HG02885 (cell line): ENCODE results near the gene UNC5A.

Experiments used
- ATAC-seq: cut with Tn5 transposase; IDR thresholded peaks from one replicate; pipeline ENCODE4 v1.9.1; 2021; ENCODE audit warnings: mild to moderate bottlenecking; ENCODE audit not compliant: unreplicated experiment, poor library complexity

Gene UNC5A

DNA sequence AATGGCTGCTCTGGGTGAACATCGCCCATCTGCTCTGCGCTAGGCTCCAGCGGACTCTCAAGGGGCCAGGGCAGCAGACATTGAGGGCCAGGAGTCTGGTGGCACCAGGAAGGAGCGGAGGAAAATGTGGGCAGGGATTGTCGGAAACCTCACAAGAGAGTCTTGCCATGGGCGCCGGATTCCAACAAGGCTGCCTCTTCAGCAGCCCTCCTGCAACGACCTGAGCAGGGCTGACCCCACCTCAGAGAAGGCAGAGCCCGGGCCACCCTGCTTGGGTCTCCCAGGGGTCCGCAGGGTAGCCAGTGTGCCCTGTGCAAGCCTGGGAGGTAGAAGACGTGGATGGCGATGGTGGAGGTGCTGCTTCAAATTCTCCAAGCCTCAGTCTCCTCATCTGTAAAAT, 11.4 kb upstream of the UNC5A start:
- no peak for ATAC-seq

DNA sequence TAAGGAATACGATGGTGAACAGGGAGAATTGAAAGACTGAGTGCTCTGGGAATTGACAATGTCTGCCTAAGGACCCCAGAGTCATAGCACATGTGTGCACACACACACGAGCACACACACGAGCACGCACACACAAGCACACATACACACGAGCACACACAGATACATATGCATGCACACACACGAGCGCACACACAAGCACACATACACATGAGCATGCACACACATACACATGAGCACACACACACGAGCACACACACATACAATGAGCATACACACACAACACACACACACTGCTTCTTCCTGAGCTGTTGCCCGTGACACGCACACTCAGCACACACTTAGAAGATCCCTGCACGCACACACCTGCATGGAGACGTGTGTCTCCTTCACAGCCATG, 10.9 kb upstream of the UNC5A start:
- no peak for ATAC-seq

DNA sequence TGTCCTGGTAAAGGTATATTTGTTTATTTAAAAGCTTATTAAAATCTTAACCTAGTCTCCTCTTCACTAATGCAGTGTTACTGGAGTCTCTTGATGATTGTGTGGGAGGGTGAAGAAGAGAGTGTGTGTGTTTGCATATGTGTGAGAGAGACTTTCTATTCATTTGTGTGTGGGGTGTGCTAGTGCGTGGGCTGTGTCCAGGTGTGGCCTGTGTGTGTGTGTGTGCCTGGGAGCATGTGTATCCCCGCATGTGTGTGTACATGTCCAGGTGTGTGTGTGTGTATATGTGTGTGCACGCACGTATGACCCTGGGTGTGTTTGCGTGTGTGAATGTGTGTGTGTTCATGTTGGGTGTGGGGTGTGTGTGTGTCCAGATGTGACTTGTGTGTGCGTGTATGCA, 10.3 kb upstream of the UNC5A start:
- ATAC-seq = no peak

DNA sequence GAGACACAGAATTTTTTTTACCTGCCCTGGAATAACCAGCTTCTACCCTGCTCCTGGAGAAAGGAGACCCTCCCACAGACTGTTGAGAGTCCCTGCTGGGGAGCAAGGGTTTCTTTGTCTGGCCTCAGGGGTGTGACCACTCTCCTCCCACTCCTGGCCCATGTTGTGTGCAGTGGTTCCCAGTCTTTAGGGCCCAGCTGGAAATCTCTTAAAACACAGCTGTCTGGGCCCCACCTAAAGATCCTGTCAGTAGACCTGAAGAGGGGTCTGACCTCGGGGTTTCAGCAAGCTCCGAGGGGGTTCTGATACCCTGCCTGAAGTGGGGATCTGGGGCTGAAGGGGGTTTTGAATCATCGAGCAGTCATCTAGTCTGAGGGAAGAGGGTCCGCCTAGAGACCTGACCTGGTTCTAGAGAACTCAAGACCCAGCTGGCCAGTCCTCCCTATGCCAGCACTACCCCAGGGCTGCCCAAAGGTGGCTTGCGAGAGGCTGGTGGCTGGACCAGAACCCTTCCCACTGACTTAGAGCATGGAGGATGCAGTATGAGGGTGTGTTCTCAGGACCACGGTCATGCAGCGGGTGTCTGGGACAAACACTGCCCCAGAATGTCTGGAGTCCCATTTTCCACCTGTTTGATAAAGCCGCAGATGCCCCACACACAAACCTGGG, 8.1 kb upstream of the UNC5A start:
- ATAC-seq = no peak

DNA sequence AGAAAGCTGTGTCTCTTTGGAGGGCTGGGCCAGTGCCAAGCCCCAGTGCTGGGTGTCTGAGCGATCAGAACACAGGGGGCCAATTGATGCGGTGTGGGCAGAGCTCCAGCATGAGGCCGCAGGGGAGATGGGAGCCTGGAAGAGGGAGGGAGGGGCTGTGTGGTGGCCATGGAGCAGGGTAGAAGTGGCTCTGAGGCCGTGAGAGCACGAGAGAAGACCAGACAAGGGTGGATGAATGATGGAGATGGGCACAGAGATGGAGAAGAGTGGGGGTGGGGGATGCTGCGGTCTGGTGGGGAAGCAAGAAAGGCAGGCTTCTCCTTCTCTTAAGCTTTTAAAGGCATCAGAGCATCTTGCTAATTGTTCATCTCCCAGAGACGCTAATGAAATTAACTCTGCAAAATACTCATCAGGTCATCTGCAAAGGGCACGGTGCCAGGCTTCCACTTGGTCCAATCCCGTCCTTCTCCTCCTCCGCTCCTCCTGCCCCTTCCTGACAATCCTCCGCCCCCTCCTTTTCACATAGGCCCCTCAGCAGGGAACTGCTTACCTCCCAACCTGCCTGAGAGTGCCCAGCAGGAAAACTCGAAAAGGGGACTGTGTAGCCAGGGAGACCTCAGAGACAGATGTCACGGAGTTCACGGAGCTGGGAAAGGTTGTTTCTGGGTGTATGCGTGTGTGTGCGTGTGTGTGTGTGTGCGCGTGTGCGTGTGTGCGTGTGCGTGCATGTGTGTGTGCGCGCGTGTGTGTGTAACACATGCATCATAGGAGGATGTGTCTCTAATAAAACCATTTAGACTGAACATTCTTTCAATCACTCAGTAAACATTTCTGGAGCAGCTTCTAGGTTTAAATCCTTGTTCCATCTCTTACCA, 7.1 kb upstream of the UNC5A start:
- ATAC-seq = no peak

DNA sequence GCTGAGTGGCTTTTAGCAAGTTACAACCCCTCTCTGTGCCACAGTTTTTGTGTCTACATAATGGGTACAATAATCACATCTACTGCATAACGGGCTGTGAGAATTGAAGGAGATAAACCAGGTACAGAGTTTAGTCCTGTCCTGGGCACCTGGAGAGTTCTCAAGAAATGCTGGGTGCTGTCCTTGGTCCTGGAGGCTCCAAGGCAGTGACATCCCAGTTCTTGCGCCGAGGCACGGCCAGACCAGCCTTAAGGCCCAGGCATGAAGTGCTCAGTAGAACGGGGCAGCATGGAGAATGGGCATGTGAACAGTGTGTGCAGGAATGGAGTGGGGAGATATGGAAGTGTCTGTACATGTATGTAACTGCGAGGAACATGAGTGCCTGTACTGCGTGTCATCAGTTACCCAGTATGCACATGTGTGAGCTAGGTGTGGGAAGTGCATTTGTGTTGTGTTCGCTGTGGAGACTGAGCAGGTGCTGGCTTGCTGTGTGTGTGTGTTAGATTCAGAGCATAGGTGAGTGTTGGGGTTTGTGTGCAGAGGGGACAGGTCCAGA, 6.3 kb upstream of the UNC5A start:
- no peak for ATAC-seq

DNA sequence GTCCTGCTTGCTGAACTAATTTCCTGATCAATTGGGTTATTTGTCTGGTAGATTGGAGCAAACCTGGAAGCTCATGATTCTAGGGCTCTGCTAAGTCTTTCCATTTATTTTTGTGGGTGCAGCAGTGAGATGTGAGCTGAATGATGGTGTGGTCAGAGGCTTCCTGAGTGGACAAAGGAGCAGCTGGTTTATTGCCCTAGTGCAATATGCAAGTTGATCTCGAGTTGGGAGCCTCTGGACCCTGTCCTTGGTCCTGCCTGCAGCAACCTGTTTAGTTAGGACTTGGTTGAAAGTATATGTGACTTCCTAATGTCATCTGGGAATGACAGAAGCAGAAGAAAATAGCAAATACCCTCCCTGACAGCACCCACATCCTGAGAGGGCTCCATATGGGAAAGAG, 4.2 kb upstream of the UNC5A start:
- no peak for ATAC-seq

DNA sequence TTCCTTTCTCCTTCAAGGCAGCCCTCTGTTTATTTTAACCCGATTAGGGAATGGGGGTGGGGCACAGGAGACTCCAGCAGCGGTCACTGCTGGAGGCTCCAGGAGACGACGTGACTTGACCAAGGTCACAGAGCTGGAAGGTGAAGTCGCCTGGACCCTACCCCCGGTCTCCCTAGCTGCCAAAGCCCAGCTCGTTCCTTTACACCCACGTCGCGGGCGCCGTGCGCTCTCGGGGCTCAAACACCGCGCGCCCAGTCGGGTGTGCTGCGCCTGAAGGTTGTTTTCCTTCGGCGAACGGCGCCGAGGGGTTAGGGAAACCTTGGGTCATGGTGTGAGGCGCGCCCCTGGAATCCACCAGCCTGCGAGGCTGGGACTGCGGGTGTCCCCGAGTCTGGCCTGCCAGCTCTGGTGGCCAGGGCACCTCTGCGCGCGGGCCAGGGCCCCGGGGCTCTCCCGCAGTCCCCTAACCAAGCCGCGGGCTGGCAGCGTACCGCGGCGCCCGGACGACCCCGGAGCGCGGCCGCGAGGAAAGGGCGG, 747 bp upstream of the UNC5A start:
- ATAC-seq = no peak

DNA sequence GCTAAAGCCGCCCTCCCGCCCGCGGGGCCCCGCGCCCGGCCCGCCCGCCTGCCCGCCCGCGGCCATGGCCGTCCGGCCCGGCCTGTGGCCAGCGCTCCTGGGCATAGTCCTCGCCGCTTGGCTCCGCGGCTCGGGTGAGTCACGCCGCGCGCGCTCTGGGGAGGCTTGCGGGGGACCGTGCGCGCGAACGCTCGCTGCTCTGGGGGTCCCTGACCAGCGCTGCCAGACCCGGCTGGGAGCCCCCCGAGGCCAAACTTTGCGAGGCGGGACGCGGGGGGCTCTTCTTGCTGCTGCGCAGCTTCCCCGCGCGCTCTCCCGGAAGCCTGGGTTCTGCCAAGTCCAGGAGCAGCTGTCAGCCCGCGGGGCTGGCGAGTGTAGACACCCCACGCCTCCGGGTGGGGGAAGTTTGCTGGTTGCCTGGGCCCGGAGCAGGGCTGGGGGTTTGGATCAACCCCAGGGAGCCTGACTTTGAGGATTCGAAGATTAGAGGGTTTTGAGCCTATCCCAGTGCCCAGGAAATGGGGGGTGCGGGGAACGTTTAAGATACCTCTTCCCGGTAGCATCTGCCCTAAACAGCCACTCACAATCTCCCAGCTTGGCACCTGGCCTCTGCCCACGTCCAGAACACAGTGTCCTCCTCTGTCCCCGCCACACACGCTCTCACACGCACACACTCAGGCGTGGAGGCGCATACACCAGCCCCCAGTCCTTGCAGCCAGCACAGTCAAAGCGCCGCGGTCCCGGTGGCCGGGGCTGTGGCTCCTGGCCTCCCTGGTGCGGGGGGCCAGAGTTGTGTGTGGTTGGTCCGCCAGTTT, 535 bp downstream of the UNC5A start:
- ATAC-seq = no peak

DNA sequence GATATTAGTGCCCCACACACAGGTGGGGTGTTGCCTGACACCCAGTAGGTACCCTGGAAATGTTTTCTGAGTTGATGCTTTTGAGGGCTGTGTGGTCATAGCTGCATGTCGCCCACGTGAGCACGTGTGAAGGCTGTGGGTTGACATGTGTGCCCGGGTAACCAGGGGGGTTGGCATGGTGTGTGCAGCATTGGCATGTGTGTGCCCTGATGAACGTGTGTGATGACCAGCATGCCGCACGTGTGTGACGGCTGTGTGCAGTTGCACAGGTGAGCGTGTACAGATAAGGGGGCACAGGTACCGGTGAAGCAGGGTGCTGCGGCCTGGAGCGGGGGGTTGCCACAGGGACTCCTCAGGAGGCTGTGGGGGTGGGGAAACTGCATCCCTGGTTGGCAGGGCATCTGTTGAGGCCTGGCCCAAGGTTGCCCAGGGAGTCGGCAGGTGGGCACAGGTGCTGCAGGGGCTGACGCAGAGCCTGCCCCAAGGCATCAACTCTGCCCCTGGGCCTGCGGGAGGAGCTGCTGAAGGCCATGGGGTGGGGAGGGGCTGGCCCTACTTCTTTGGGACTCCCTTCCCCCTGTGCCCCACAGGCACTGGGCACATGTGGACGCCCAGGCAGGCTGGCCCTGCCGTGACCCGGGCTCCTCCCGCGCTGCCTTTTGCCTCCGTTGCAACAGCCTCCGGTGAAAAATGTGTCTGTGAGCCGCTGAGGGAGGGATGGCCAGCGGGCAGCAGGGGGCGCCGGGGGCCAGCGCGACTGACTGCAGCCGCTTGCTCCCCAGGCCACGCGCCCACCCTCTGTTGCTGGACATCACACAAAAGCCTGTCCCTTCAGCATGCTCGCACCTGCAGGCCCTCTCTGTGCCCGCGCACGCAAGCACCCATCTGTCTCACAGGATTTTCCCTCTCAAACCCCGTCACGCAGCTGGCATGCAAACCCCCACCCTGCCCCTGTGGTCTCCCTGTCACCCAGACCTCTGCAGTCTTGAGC, 2.2 kb downstream of the UNC5A start:
- no peak for ATAC-seq

DNA sequence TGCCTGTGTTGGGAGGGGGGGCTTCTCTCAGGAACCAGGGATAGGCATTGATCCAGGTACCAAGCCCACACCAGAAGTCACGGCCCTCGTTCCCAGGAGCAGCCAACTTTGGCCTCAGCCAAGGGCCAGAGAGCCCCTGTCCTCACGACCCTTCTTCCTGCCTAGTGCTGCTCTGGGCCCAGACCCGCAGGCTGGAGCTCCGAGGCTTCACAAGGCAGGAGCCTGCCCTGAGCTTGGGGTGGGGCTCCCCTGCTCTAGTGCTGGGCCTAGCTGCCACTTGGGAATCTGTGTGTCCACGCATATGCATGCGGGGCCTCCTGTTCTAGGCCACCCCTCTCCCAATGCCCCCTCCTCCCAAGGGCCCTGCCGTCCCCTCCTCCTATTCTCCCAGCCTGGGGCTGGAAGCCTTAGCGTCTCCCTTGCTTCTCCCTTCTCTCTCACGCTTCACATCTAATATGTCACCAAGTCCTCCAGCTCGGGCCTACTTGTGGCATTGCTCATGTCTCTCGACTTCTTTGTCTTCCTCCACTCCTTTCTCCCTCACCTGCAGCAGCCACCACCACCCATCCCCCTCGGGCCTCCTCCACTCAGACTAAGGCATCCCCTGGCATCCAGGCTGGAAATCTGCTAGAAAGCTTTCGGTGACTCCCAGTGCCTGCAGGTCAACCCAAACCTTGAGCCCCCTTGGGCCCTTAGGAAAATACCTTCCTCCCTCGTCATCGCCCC, 3.4 kb downstream of the UNC5A start:
- no peak for ATAC-seq

DNA sequence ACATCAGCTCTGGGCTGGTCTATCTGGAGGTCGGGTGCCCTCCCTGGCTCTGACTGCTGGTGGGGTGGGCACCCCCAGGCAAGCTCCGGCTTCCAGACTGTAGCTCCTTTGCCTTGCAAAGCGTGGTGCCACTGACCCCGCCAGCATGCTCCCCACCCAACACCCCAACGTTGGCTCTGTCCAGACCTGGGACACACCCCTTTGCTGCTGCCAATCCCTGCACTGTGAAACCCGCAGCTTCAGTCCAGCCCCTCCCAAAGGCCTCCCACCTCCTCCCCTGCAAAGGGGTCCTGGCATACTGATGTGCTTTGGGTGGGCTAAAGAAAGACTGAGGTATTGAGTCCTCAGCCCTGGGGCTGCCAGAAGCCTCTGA, 3.9 kb downstream of the UNC5A start:
- ATAC-seq = no peak

DNA sequence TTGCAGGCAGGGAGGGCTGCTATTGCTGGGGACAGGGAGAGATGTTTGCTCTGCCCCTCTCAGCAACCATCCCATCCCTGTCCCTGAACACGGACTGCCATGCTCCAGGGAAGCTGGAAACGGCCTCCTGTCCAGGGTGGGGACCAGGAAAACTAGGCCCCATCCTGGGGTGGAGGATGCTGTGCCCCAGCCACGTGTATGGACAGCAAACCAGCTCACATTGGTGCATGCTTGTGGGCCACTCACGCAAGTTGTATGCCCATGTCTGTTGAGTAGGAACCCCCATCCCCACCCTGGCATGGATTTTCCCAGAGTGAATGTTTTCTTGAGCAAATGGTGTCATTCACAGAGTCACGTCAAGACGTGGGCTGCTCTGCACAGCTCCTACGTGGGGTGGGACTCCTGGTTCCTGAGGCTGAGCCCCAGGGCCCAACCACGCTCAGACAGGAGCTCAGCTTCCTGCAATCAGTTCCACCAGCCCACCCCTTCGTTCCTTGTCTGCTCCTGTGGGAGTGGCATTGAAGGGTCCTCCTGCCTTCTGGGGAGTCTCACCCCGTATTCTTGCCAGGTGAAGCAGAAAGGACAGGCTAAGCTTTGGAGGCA, 4.6 kb downstream of the UNC5A start:
- ATAC-seq = no peak

DNA sequence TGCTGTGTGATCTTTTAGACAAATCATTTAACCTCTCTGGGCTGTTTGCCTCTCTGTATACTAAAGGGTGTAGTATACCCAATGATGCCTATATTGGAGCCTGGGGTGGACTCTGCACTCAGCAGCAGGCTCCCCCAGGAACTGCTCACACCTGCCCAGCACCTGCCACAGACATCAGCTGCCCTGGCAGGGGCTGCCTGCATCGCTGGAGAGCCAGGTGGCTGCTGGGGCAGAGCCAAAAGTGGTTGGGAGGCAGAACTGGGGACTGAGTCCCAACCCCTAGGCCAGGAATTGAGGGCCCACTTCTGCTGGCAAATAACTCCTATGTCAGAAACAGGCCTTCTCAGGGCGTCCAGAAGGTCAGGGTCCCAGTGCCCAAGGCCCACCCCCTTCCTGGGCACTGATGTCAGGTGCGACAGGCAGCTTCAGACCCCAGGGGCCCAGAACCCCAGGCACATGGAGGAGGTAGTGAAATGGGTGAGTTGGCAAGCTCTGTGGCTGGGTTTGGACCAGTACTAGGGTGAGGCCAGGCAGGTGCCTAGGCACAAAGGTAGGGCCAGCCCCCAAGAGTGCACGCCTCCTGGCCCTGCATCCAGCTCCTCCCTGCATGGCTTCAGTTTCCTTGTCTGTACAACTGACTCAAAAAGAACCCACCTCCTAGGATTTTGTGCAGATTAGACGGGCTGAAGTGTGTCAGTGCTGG, 5.8 kb downstream of the UNC5A start:
- ATAC-seq = no peak

DNA sequence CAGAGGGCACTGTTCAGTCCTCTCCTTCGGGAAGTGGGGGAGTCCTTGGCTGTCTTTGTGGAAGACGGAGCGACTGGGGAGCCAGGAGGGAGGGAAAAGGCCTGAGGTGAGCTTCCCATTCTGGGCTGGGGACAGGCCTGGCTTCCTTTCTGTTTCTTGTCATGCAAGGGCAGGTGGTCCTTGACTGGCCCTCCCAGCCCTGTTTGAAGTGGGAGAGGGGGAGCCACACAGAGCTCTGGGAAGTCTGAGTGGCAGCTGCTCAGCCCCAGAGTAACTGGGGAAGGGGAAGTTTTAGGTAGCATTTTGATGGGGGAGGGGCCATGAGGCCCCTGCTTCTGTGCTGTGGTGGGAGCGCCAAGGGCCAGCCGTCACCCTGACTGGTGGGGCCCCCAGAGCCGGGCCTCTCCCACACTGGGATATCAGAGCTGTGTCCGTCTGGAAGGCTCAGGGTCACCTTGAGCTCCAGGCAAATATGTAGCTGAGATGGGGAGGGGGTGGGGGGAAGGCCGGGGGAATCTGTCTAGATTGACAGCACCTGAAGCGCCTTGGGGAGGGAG, 6.5 kb downstream of the UNC5A start:
- no peak for ATAC-seq

DNA sequence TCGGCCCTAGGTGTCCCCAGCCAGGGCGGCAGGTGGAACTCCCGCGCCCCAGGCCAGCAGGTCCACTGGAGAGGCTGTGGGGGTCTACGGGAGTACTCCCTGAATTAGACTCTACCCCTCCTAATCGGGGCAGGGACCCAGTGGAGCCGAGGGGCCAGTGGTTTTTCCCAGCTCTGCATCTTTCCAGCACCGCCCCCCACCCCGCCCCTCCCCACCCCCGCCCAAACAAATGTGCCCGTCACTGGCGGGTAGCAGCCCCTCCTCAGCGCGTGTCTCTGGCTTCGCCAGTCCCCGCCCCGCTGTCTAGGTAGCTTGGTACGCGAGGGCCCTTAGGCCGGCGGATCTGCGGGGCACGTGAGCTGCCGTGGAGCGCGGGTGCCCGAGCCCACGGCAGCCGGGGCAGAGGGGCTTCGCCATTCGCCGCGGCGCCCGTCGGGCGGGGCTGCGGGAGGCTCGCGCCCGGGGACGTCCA, 7.0 kb downstream of the UNC5A start:
- ATAC-seq = no peak

DNA sequence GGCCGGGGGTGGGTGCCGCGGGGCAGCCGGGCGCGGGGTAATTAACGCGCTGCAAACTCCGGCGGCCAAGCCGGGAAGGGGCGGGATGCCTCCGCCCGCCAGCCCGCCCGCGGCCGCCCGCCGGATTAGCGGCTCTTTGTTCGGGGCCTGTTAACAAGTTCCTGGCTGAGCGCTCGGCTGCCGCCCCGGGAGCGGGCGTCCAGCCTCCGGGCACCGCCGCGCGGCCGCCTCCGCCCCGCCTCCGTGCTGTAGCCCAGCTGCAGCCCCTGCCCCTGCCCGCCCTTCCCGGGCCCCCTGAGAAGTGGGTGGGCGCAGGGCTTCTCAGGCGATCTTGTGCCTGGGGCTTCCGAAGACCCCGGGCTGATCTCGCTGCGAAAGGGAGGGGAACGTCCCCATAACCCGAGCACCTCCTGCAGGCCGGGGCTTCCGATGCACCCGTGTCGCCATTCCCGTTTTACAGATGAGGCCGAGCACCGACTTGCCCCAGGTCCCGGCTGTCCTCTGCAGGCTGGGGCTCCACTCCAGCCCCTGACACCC, 7.5 kb downstream of the UNC5A start:
- no peak for ATAC-seq
